K562 (cell line): ENCODE results near the gene NVL.

Experiments used
- CSDE1 ChIP-seq, 2 experiments: fragments of 450-650 bp; IDR thresholded peaks; 2 replicates each; pipeline ENCODE4 v1.6.1; 2016; ENCODE audit warnings: mild to moderate bottlenecking in 1 of 2
- EZH2 ChIP-seq: IDR thresholded peaks from 2 replicates; pipeline ENCODE4 v1.6.1; 2012; ENCODE audit warnings: low read depth, mild to moderate bottlenecking, inconsistent platforms, low read length, borderline replicate concordance
- JUN ChIP-seq, 2 experiments: sonication (generic) in 1 of 2; formaldehyde crosslinking in 1 of 2; IDR thresholded peaks; 2 replicates each; pipeline versions ENCODE4 v1.6.1 to v1.8.0; 2012 to 2022; ENCODE audit warnings: borderline replicate concordance in 2 of 2, mild to moderate bottlenecking in 2 of 2, improper control_type of control experiment in 1 of 2, low read depth in 1 of 2, low read length in 1 of 2, missing genetic modification reagents in 1 of 2
- POLR2AphosphoS2 ChIP-seq: IDR thresholded peaks from 2 replicates; pipeline ENCODE4 v1.6.1; 2012; ENCODE audit warnings: low read length, improper control_type of control experiment
- RFX5 ChIP-seq: IDR thresholded peaks from 2 replicates; pipeline ENCODE4 v1.6.1; 2011; ENCODE audit warnings: low read depth, mild to moderate bottlenecking, improper control_type of control experiment, low read length
- SIN3B ChIP-seq: fragments of 450-650 bp; IDR thresholded peaks from 2 replicates; pipeline ENCODE4 v1.6.1; 2017; ENCODE audit warnings: low read depth, mild to moderate bottlenecking, moderate library complexity
- SRSF9 ChIP-seq: fragments of 200-400 bp; formaldehyde crosslinking; IDR thresholded peaks from 2 replicates; pipeline ENCODE4 v1.6.1; 2017; ENCODE audit warnings: low read depth, low read length, borderline replicate concordance
- YY1 ChIP-seq, 3 experiments: IDR thresholded peaks; 2 replicates each; pipeline ENCODE4 v1.6.1; 2011; ENCODE audit warnings: low read length in 2 of 3, mild to moderate bottlenecking in 2 of 3, moderate library complexity in 2 of 3, borderline replicate concordance in 1 of 3, control low read depth in 1 of 3, low read depth in 1 of 3; ENCODE audit not compliant: insufficient read depth in 3 of 3, insufficient replicate concordance in 2 of 3, control insufficient read depth in 1 of 3, insufficient read length in 1 of 3; ENCODE audit errors: extremely low read depth in 1 of 3
- ZNF239 ChIP-seq: fragments of 250-450 bp; sonication (Bioruptor Pico); IDR thresholded peaks from 2 replicates; pipeline ENCODE4 v1.4.0; 2020; ENCODE audit warnings: mild to moderate bottlenecking
- TF ChIP-seq, protein P1 (sequence below): fragments of 250-450 bp; sonication (Bioruptor Pico); IDR thresholded peaks from 2 replicates; pipeline ENCODE4 v1.4.0; 2020; ENCODE audit warnings: mild to moderate bottlenecking
- TF ChIP-seq, protein P2 (sequence below): sonication (generic); formaldehyde crosslinking; IDR thresholded peaks from 2 replicates; pipeline ENCODE4 v1.8.1; 2022; ENCODE audit warnings: missing genetic modification reagents
- TF ChIP-seq, protein P3 (sequence below), 3 experiments: IDR thresholded peaks in 2 of 3; conservative IDR thresholded peaks in 1 of 3; 2 replicates each; pipeline ENCODE4 v1.5.1; 2011 to 2012; ENCODE audit warnings: low read length in 3 of 3, mild to moderate bottlenecking in 3 of 3, control low read depth in 2 of 3, improper control_type of control experiment in 1 of 3, inconsistent platforms in 1 of 3, low read depth in 1 of 3, mixed read lengths in 1 of 3, moderate library complexity in 1 of 3; ENCODE audit not compliant: insufficient read depth in 2 of 3

DNA sequence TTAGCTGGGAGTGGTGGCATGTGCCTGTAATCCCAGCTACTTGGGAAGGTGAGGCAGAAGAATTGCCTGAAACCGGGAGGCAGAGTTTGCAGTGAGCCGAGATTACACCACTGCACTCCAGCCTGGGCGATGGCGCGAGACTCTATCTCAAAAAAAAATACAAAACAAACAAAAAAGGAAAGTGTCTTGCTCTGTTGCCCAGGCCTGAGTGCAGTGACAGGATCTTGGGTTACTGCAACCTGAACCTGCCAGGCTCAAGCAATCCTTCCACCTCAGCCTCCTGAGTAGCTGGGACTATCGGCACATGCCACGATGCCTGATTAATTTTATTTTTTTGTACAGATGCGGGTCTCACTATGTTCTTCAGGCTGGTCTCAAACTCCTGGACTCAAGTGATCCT lies 113.6 kb downstream of the NVL start:
- TF ChIP-seq CSDE1 (IDR thresholded peaks at IDR 0.05): no peak
- TF ChIP-seq SRSF9: no peak
- TF ChIP-seq ZNF239 (CRISPR knock-in tag): no peak
- TF ChIP-seq RFX5: no peak
- TF ChIP-seq EZH2: no peak
- TF ChIP-seq SIN3B: no peak
- TF ChIP-seq, protein P1, sequence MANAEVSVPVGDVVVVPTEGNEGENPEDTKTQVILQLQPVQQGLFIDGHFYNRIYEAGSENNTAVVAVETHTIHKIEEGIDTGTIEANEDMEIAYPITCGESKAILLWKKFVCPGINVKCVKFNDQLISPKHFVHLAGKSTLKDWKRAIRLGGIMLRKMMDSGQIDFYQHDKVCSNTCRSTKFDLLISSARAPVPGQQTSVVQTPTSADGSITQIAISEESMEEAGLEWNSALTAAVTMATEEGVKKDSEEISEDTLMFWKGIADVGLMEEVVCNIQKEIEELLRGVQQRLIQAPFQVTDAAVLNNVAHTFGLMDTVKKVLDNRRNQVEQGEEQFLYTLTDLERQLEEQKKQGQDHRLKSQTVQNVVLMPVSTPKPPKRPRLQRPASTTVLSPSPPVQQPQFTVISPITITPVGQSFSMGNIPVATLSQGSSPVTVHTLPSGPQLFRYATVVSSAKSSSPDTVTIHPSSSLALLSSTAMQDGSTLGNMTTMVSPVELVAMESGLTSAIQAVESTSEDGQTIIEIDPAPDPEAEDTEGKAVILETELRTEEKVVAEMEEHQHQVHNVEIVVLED (CRISPR knock-in tag): no peak
- TF ChIP-seq, protein P2, sequence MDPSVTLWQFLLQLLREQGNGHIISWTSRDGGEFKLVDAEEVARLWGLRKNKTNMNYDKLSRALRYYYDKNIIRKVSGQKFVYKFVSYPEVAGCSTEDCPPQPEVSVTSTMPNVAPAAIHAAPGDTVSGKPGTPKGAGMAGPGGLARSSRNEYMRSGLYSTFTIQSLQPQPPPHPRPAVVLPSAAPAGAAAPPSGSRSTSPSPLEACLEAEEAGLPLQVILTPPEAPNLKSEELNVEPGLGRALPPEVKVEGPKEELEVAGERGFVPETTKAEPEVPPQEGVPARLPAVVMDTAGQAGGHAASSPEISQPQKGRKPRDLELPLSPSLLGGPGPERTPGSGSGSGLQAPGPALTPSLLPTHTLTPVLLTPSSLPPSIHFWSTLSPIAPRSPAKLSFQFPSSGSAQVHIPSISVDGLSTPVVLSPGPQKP (CRISPR knock-in tag): no peak
- no peak for TF ChIP-seq POLR2AphosphoS2
- TF ChIP-seq, protein P3, sequence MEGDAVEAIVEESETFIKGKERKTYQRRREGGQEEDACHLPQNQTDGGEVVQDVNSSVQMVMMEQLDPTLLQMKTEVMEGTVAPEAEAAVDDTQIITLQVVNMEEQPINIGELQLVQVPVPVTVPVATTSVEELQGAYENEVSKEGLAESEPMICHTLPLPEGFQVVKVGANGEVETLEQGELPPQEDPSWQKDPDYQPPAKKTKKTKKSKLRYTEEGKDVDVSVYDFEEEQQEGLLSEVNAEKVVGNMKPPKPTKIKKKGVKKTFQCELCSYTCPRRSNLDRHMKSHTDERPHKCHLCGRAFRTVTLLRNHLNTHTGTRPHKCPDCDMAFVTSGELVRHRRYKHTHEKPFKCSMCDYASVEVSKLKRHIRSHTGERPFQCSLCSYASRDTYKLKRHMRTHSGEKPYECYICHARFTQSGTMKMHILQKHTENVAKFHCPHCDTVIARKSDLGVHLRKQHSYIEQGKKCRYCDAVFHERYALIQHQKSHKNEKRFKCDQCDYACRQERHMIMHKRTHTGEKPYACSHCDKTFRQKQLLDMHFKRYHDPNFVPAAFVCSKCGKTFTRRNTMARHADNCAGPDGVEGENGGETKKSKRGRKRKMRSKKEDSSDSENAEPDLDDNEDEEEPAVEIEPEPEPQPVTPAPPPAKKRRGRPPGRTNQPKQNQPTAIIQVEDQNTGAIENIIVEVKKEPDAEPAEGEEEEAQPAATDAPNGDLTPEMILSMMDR (IDR thresholded peaks at IDR 0.05 in 2 of 3, conservative IDR thresholded peaks at IDR 0.05 in 1 of 3; ENCODE audit: insufficient read depth in 2 of 3, low read depth in 1 of 3, low read length in 3 of 3): no peak
- TF ChIP-seq YY1 (IDR thresholded peaks at IDR 0.05; ENCODE audit: borderline replicate concordance in 1 of 3, control insufficient read depth in 1 of 3, extremely low read depth in 1 of 3, insufficient read depth in 3 of 3, insufficient read length in 1 of 3, insufficient replicate concordance in 2 of 3, low read depth in 1 of 3, low read length in 2 of 3): no peak
- TF ChIP-seq JUN (IDR thresholded peaks at IDR 0.05; ENCODE audit: borderline replicate concordance, low read depth, low read length): no peak
- no peak for TF ChIP-seq JUN (CRISPR knock-in tag; IDR thresholded peaks at IDR 0.05; ENCODE audit: borderline replicate concordance)
